ENCODE measurements around the gene ASTN1. TPM values are rescaled to one million over a fixed set of nuclear protein-coding genes. Genes with fewer than 3 reads are reported as not detected.

The ASTN1 gene
- total RNA-seq, 2 experiments from 2014 or later: not detected

DNA sequence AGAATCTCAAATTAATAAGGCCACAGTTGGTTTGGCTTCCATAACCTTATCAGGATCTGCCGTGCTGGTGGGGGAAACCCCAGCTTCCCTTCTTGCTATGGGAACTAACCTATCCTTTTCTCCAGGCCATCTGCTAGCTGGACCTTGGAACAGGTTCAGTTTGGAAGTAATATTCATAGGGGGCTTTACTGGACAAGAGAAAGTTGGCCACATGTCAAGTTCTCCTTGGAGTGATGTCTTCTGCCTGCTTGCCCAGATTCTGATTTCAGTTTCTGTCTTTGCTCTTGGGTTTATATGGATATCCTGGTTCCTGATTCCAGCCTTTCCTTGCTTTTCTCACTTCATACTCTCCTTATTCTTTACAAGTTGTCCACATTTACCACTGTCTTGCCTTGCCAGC is 279.6 kb downstream of the ASTN1 start:
- POLR2A ChIA-PET: no interaction called here
- H3K36me3 ChIP-seq (ENCODE audit: insufficient read depth, low read length): no peaks in the 10 kb centered on the region
- no peak overlapping the region for H3K27ac ChIP-seq (ENCODE audit: low read depth, low read length, poor library complexity, severe bottlenecking)
- no peaks in the 10 kb centered on the region for H3K79me2 ChIP-seq (ENCODE audit: insufficient read depth, low read depth, low read length)
- CTCF ChIA-PET (ENCODE audit: unreplicated experiment): no interaction called here
- no peaks in the 10 kb centered on the region for H3K9me3 ChIP-seq (ENCODE audit: low read length)
- TF ChIP-seq, protein P1, sequence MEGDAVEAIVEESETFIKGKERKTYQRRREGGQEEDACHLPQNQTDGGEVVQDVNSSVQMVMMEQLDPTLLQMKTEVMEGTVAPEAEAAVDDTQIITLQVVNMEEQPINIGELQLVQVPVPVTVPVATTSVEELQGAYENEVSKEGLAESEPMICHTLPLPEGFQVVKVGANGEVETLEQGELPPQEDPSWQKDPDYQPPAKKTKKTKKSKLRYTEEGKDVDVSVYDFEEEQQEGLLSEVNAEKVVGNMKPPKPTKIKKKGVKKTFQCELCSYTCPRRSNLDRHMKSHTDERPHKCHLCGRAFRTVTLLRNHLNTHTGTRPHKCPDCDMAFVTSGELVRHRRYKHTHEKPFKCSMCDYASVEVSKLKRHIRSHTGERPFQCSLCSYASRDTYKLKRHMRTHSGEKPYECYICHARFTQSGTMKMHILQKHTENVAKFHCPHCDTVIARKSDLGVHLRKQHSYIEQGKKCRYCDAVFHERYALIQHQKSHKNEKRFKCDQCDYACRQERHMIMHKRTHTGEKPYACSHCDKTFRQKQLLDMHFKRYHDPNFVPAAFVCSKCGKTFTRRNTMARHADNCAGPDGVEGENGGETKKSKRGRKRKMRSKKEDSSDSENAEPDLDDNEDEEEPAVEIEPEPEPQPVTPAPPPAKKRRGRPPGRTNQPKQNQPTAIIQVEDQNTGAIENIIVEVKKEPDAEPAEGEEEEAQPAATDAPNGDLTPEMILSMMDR (conservative IDR thresholded peaks at IDR 0.05; ENCODE audit: low read length): no peak
- TF ChIP-seq EZH2phosphoT487 (IDR thresholded peaks at IDR 0.05; ENCODE audit: borderline replicate concordance, low read depth, low read length): no peak
- H3K4me2 ChIP-seq (ENCODE audit: low read length): no peak overlapping the region
- no peaks in the 10 kb centered on the region for H3K4me1 ChIP-seq (ENCODE audit: insufficient read depth, low read length, poor library complexity, severe bottlenecking)
- DNase-seq (ENCODE audit: low spot score): no peak
- no peaks in the 10 kb centered on the region for H3K9me2 ChIP-seq (ENCODE audit: insufficient read depth, low read length)
- BruUV-seq (replicated peaks): no TSS peak
- no peaks in the 10 kb centered on the region for H4K20me1 ChIP-seq (ENCODE audit: insufficient read depth, low read length)
- H2AFZ ChIP-seq (ENCODE audit: low read length): no peak overlapping the region
- no peak overlapping the region for H3K4me3 ChIP-seq (ENCODE audit: low read depth, low read length, poor library complexity, severe bottlenecking)
- intact Hi-C loops (cut with micrococcal nuclease; ENCODE audit: unreplicated experiment): loop anchor here (10.0 kb wide), 1 partner anchor 510 kb away; no protein-coding TSS in a partner anchor

DNA sequence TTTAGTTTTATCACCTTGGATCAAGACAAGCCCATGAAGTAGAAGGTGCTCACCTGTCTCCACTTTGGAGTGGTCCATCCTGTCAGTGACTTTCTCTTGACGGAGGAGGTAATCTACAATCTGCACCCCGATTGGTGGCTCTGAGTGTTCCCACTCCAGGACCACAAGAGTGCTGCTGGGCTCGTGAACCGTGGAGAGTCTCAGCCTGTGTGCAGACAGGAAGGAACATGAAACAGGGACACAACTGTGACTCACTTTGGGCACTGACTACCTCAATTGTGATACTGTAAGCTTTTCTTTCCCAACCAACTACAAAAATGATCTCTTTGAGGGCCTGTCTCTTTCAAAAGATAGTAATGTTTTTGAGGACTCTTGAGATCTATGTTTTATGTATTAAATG is 280.2 kb downstream of the ASTN1 start:
- H3K79me2 ChIP-seq (ENCODE audit: insufficient read depth, low read depth, low read length): no peaks in the 10 kb centered on the region
- no TSS peak for BruUV-seq (replicated peaks)
- no peak for DNase-seq (ENCODE audit: low spot score)
- TF ChIP-seq, protein P1 (conservative IDR thresholded peaks at IDR 0.05; ENCODE audit: low read length): no peak
- no peak for TF ChIP-seq EZH2phosphoT487 (IDR thresholded peaks at IDR 0.05; ENCODE audit: borderline replicate concordance, low read depth, low read length)
- no peaks in the 10 kb centered on the region for H3K9me3 ChIP-seq (ENCODE audit: low read length)
- no peaks in the 10 kb centered on the region for H4K20me1 ChIP-seq (ENCODE audit: insufficient read depth, low read length)
- H3K4me1 ChIP-seq (ENCODE audit: insufficient read depth, low read length, poor library complexity, severe bottlenecking): no peaks in the 10 kb centered on the region
- intact Hi-C loops (cut with micrococcal nuclease; ENCODE audit: unreplicated experiment): loop anchor here (10.0 kb wide), 1 partner anchor 509 kb away; no protein-coding TSS in a partner anchor
- no peaks in the 10 kb centered on the region for H3K9me2 ChIP-seq (ENCODE audit: insufficient read depth, low read length)
- POLR2A ChIA-PET: no interaction called here
- H2AFZ ChIP-seq (ENCODE audit: low read length): no peak overlapping the region
- no peaks in the 10 kb centered on the region for H3K36me3 ChIP-seq (ENCODE audit: insufficient read depth, low read length)
- H3K27ac ChIP-seq (ENCODE audit: low read depth, low read length, poor library complexity, severe bottlenecking): no peak overlapping the region
- no peak overlapping the region for H3K4me3 ChIP-seq (ENCODE audit: low read depth, low read length, poor library complexity, severe bottlenecking)
- CTCF ChIA-PET (ENCODE audit: unreplicated experiment): no interaction called here
- no peak overlapping the region for H3K4me2 ChIP-seq (ENCODE audit: low read length)

DNA sequence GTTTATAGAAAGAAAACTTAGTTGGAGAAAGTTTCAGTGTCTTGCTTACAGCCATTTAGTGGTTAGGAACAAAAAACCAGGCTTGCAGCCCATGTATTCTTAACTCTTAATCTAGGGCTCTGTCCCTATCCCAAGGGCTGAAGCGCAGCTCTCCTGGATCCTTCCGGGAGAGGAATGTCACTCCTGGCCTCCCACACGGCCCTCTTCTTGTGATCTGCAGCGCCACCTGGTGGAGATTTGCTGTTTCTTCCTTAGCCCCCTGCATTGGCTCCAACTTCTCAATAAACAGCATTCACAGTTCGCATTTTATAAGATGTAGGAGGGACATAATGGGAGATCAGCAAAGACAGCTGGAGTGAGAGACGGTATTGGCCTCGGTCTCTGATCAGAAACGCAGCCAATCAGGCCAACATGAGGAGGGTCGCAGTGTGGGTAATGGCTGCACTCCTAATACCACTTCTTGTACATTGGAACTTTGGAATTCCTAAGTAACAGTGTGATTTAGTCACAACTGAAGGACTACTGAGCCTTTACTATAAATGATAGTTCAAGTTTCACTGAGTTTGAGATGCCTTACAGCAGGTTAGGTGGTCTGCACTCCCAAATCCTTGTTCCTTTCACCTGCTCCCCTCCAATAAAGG is 283.4 kb downstream of the ASTN1 start:
- ChIA-PET CTCF (ENCODE audit: unreplicated experiment) (interaction anchor here (1.2 kb wide), 1 partner anchor 319 kb away, joined by 3 read pairs; no protein-coding TSS in a partner anchor), POLR2A (interaction anchor here (0.6 kb wide), 1 partner anchor 155 kb away, joined by 4 read pairs; no protein-coding TSS in a partner anchor)
- no peak overlapping the region for H3K4me2 ChIP-seq (ENCODE audit: low read length)

More for the DNA sequence above, 283.4 kb downstream of the ASTN1 start:
- Histone ChIP-seq H3K27ac (ENCODE audit: low read depth, low read length, poor library complexity, severe bottlenecking) (no peak overlapping the region), H3K79me2 (ENCODE audit: insufficient read depth, low read depth, low read length) (no peaks in the 10 kb centered on the region), H2AFZ (ENCODE audit: low read length) (no peak overlapping the region), H3K9me2 (ENCODE audit: insufficient read depth, low read length) (no peaks in the 10 kb centered on the region), H3K4me1 (ENCODE audit: insufficient read depth, low read length, poor library complexity, severe bottlenecking) (no peaks in the 10 kb centered on the region), H3K36me3 (ENCODE audit: insufficient read depth, low read length) (no peaks in the 10 kb centered on the region), H4K20me1 (ENCODE audit: insufficient read depth, low read length) (no peaks in the 10 kb centered on the region), H3K4me3 (ENCODE audit: low read depth, low read length, poor library complexity, severe bottlenecking) (no peak overlapping the region), H3K9me3 (ENCODE audit: low read length) (no peaks in the 10 kb centered on the region)
- peak; percentile 58 for DNase-seq (ENCODE audit: low spot score)
- no TSS peak for BruUV-seq (replicated peaks)
- no peak for TF ChIP-seq EZH2phosphoT487 (IDR thresholded peaks at IDR 0.05; ENCODE audit: borderline replicate concordance, low read depth, low read length)
- TF ChIP-seq, protein P1 (conservative IDR thresholded peaks at IDR 0.05; ENCODE audit: low read length): peak; percentile 92
- intact Hi-C loops (cut with micrococcal nuclease; ENCODE audit: unreplicated experiment): loop anchor here (1.0 to 10.0 kb wide), 2 partner anchors 321 to 506 kb away; no protein-coding TSS in a partner anchor

Measured in OCI-LY7 (cell line).